Measurements from ENCODE around the gene MICALL2. TPM values are rescaled to one million over a fixed set of nuclear protein-coding genes. Genes with fewer than 3 reads are reported as not detected.

The MICALL2 gene
- total RNA-seq, result 1 to 10 TPM; 1.8 to 5.1 TPM

GRCh38 chr7:1458683-1459511 lies at the start of gene MICALL2:
Gene MICALL2, minus strand, starts transcription at chr7:1459470. Its CDS starts 144 bp downstream, at chr7:1459326.
- Mint-ChIP-seq H3K4me1 (peaks cover 6% of the 10 kb centered on the region), H3K27me3 (no peaks in the 10 kb centered on the region), H3K9me3 (no peaks in the 10 kb centered on the region), H3K36me3 (ENCODE audit: low read depth) (no peaks in the 10 kb centered on the region), H3K27ac (no peak within 1 kb of the TSS), H3K4me3 (peak within 1 kb of the TSS; percentile 70)
- ATAC-seq (replicated peaks), result peak; percentile 40

- peaks cover 4% of the 10 kb centered on the region for H3K27me3 Mint-ChIP-seq
- peaks cover 4% of the 10 kb centered on the region for H3K4me1 Mint-ChIP-seq
- no peak for ATAC-seq (replicated peaks)
- no peak overlapping the region for H3K4me3 Mint-ChIP-seq
- H3K36me3 Mint-ChIP-seq (ENCODE audit: low read depth), result peaks cover 10% of the 10 kb centered on the region
- H3K9me3 Mint-ChIP-seq, result no peaks in the 10 kb centered on the region
- no peak overlapping the region for H3K27ac Mint-ChIP-seq
These were observed 49.0 kb upstream of the MICALL2 start for GRCh38 chr7:1508277-1508758.

- H3K36me3 Mint-ChIP-seq (ENCODE audit: low read depth), result peaks cover 34% of the 10 kb centered on the region
- peaks cover 4% of the 10 kb centered on the region for H3K27me3 Mint-ChIP-seq
- peaks cover 15% of the 10 kb centered on the region for H3K4me1 Mint-ChIP-seq
- no peak for ATAC-seq (replicated peaks)
- peak overlapping the region; percentile 82 for H3K4me3 Mint-ChIP-seq
- no peaks in the 10 kb centered on the region for H3K9me3 Mint-ChIP-seq
- no peak overlapping the region for H3K27ac Mint-ChIP-seq
These were observed 46.7 kb upstream of the MICALL2 start for GRCh38 chr7:1505731-1506550.

- Mint-ChIP-seq H3K9me3 (no peaks in the 10 kb centered on the region), H3K27ac (peak within 1 kb of the TSS; percentile 77), H3K4me3 (peak within 1 kb of the TSS; percentile 82), H3K27me3 (peaks cover 4% of the 10 kb centered on the region), H3K36me3 (ENCODE audit: low read depth) (peaks cover 43% of the 10 kb centered on the region), H3K4me1 (peaks cover 15% of the 10 kb centered on the region)
- ATAC-seq (replicated peaks), result peak; percentile 91
These were observed 44.8 kb upstream of the MICALL2 start, which contains the start of gene INTS1 for GRCh38 chr7:1503816-1504775. Gene INTS1, minus strand, starts transcription at chr7:1504389. Its CDS starts 429 bp downstream, at chr7:1503960.

- H3K27ac Mint-ChIP-seq, result peak overlapping the region; percentile 77
- peak overlapping the region; percentile 82 for H3K4me3 Mint-ChIP-seq
- H3K9me3 Mint-ChIP-seq, result no peaks in the 10 kb centered on the region
These were observed 44.1 kb upstream of the MICALL2 start for GRCh38 chr7:1503390-1503789.

GRCh38 chr7:1502845-1503244 lies 43.6 kb upstream of the MICALL2 start:
- ATAC-seq (replicated peaks), result no peak
- H3K27me3 Mint-ChIP-seq, result peaks cover 4% of the 10 kb centered on the region
- H3K36me3 Mint-ChIP-seq (ENCODE audit: low read depth), result peaks cover 49% of the 10 kb centered on the region
- peaks cover 15% of the 10 kb centered on the region for H3K4me1 Mint-ChIP-seq
- H3K4me3 Mint-ChIP-seq, result peak overlapping the region; percentile 82
- peak overlapping the region; percentile 77 for H3K27ac Mint-ChIP-seq
- no peaks in the 10 kb centered on the region for H3K9me3 Mint-ChIP-seq

More at GRCh38 chr7:1503390-1503789, 44.1 kb upstream of the MICALL2 start:
- no peak for ATAC-seq (replicated peaks)
- peaks cover 4% of the 10 kb centered on the region for H3K27me3 Mint-ChIP-seq
- H3K36me3 Mint-ChIP-seq (ENCODE audit: low read depth), result peaks cover 44% of the 10 kb centered on the region
- H3K4me1 Mint-ChIP-seq, result peaks cover 15% of the 10 kb centered on the region

GRCh38 chr7:1501487-1502270 lies 42.4 kb upstream of the MICALL2 start:
- H3K27ac Mint-ChIP-seq, result peak overlapping the region; percentile 77
- no peak for ATAC-seq (replicated peaks)
- peak overlapping the region; percentile 82 for H3K4me3 Mint-ChIP-seq
- peaks cover 12% of the 10 kb centered on the region for H3K4me1 Mint-ChIP-seq
- H3K27me3 Mint-ChIP-seq, result peaks cover 1% of the 10 kb centered on the region
- H3K36me3 Mint-ChIP-seq (ENCODE audit: low read depth), result peaks cover 57% of the 10 kb centered on the region
- H3K9me3 Mint-ChIP-seq, result no peaks in the 10 kb centered on the region

- Mint-ChIP-seq H3K4me3 (no peak overlapping the region), H3K27ac (no peak overlapping the region), H3K9me3 (no peaks in the 10 kb centered on the region), H3K27me3 (no peaks in the 10 kb centered on the region), H3K4me1 (peaks cover 11% of the 10 kb centered on the region), H3K36me3 (ENCODE audit: low read depth) (peaks cover 55% of the 10 kb centered on the region)
- ATAC-seq (replicated peaks), result no peak
These were observed 41.0 kb upstream of the MICALL2 start for GRCh38 chr7:1500064-1500807.

GRCh38 chr7:1499367-1500029 lies 40.2 kb upstream of the MICALL2 start:
- Mint-ChIP-seq H3K9me3 (no peaks in the 10 kb centered on the region), H3K4me1 (peaks cover 11% of the 10 kb centered on the region), H3K4me3 (no peak overlapping the region), H3K27ac (no peak overlapping the region), H3K27me3 (no peaks in the 10 kb centered on the region), H3K36me3 (ENCODE audit: low read depth) (peaks cover 55% of the 10 kb centered on the region)
- ATAC-seq (replicated peaks), result no peak

GRCh38 chr7:1498370-1499305 lies 39.4 kb upstream of the MICALL2 start:
- H3K4me3 Mint-ChIP-seq, result no peak overlapping the region
- no peak overlapping the region for H3K27ac Mint-ChIP-seq
- H3K9me3 Mint-ChIP-seq, result no peaks in the 10 kb centered on the region
- peaks cover 60% of the 10 kb centered on the region for H3K36me3 Mint-ChIP-seq (ENCODE audit: low read depth)
- H3K4me1 Mint-ChIP-seq, result peaks cover 11% of the 10 kb centered on the region
- no peaks in the 10 kb centered on the region for H3K27me3 Mint-ChIP-seq
- no peak for ATAC-seq (replicated peaks)

GRCh38 chr7:1497293-1497927 lies 38.1 kb upstream of the MICALL2 start:
- no peak overlapping the region for H3K27ac Mint-ChIP-seq
- ATAC-seq (replicated peaks), result no peak
- H3K27me3 Mint-ChIP-seq, result no peaks in the 10 kb centered on the region
- peaks cover 6% of the 10 kb centered on the region for H3K4me1 Mint-ChIP-seq
- H3K9me3 Mint-ChIP-seq, result no peaks in the 10 kb centered on the region
- H3K36me3 Mint-ChIP-seq (ENCODE audit: low read depth), result peaks cover 52% of the 10 kb centered on the region
- no peak overlapping the region for H3K4me3 Mint-ChIP-seq
